ENCODE results near the gene FBXO27. TPM values are rescaled to one million over a fixed set of nuclear protein-coding genes. Genes with fewer than 3 reads are reported as not detected.

Gene FBXO27
- polyA plus RNA-seq, 1 donor: 13.5 TPM

GRCh38 chr19:38975861-38976271 is 56.5 kb downstream of the FBXO27 start:
- Histone ChIP-seq H3K27me3 (ENCODE audit: control insufficient read depth, insufficient read depth, low read length) (no peaks in the 10 kb centered on the region), H3K27ac (ENCODE audit: low read length) (peak overlapping the region; percentile 90), H3K9me3 (ENCODE audit: control insufficient read depth, low read depth, low read length) (peaks cover 5% of the 10 kb centered on the region), H3K4me3 (ENCODE audit: low read length) (peak overlapping the region; percentile 55), H3K36me3 (ENCODE audit: control insufficient read depth, insufficient read depth, low read length) (peaks cover 9% of the 10 kb centered on the region), H3K4me1 (ENCODE audit: control insufficient read depth, insufficient read depth, low read length) (peaks cover 23% of the 10 kb centered on the region)
- WGBS (ENCODE audit: insufficient coverage, low lambda C conversion rate): no CpG with 5 or more reads among the region's 22 CpGs
- DNase-seq: peak; percentile 58 to 90

- H3K36me3 ChIP-seq (ENCODE audit: control insufficient read depth, insufficient read depth, low read length): peaks cover 9% of the 10 kb centered on the region
- no peaks in the 10 kb centered on the region for H3K9me3 ChIP-seq (ENCODE audit: control insufficient read depth, low read depth, low read length)
- peaks cover 23% of the 10 kb centered on the region for H3K4me1 ChIP-seq (ENCODE audit: control insufficient read depth, insufficient read depth, low read length)
- H3K4me3 ChIP-seq (ENCODE audit: low read length): peak within 1 kb of the TSS; percentile 89
- no peaks in the 10 kb centered on the region for H3K27me3 ChIP-seq (ENCODE audit: control insufficient read depth, insufficient read depth, low read length)
- DNase-seq: peak; percentile 67 to 91
- H3K27ac ChIP-seq (ENCODE audit: low read length): peak within 1 kb of the TSS; percentile 100
- WGBS (ENCODE audit: insufficient coverage, low lambda C conversion rate): no CpG with 5 or more reads among the region's 63 CpGs
Measured at GRCh38 chr19:38975214-38975860, 57.0 kb downstream of the FBXO27 start, which contains the start of gene FBXO17. TSS of gene FBXO17 (minus strand) at chr19:38975742. CDS start at chr19:38950319, 25,423 bp downstream.

GRCh38 chr19:38974624-38975213 is 57.6 kb downstream of the FBXO27 start:
- peak overlapping the region; percentile 100 for H3K27ac ChIP-seq (ENCODE audit: low read length)
- no peak for DNase-seq
- H3K4me3 ChIP-seq (ENCODE audit: low read length): peak overlapping the region; percentile 89
- peaks cover 24% of the 10 kb centered on the region for H3K4me1 ChIP-seq (ENCODE audit: control insufficient read depth, insufficient read depth, low read length)
- H3K36me3 ChIP-seq (ENCODE audit: control insufficient read depth, insufficient read depth, low read length): peaks cover 11% of the 10 kb centered on the region
- no peaks in the 10 kb centered on the region for H3K9me3 ChIP-seq (ENCODE audit: control insufficient read depth, low read depth, low read length)
- no peaks in the 10 kb centered on the region for H3K27me3 ChIP-seq (ENCODE audit: control insufficient read depth, insufficient read depth, low read length)
- 28% methylated on average over 5 of the region's 19 CpGs for WGBS (ENCODE audit: insufficient coverage, low lambda C conversion rate)

Other genes with a start within 250 kb of the FBXO27 start
- 3.6 TPM for gene LGALS7B, start 243.3 kb downstream of the FBXO27 start, polyA plus RNA-seq
- 680 TPM for gene LGALS4, start 219.6 kb downstream of the FBXO27 start, polyA plus RNA-seq
- 289 TPM for gene ECH1, start 200.8 kb downstream of the FBXO27 start, polyA plus RNA-seq
- 271 TPM for gene HNRNPL, start 182.6 kb downstream of the FBXO27 start, polyA plus RNA-seq
- gene RINL, start 154.3 kb downstream of the FBXO27 start, polyA plus RNA-seq: 31.8 TPM
- 60.9 TPM for gene SIRT2, start 132.9 kb downstream of the FBXO27 start, polyA plus RNA-seq
- gene NFKBIB, start 132.6 kb downstream of the FBXO27 start, polyA plus RNA-seq: 15.0 TPM
- 1.0 TPM for gene CCER2, start 120.4 kb downstream of the FBXO27 start, polyA plus RNA-seq
- 34.9 TPM for gene SARS2, start 101.8 kb downstream of the FBXO27 start, polyA plus RNA-seq
- 23.5 TPM for gene MRPS12, start 101.6 kb downstream of the FBXO27 start, polyA plus RNA-seq
- 88.6 TPM for gene FBXO17, start 56.8 kb downstream of the FBXO27 start, polyA plus RNA-seq
- gene ACP7, start 51.8 kb upstream of the FBXO27 start, polyA plus RNA-seq: 1.5 TPM
- 59.6 TPM for gene PAK4, start 93.2 kb upstream of the FBXO27 start, polyA plus RNA-seq
- gene NCCRP1, start 164.4 kb upstream of the FBXO27 start, polyA plus RNA-seq: 0.33 TPM
- gene SYCN, start 171.7 kb upstream of the FBXO27 start, polyA plus RNA-seq: not detected
- gene IFNL3, start 212.5 kb upstream of the FBXO27 start, polyA plus RNA-seq: not detected
- 0.04 TPM for gene IFNL4, start 216.3 kb upstream of the FBXO27 start, polyA plus RNA-seq
- not detected for gene IFNL2, start 235.8 kb upstream of the FBXO27 start, polyA plus RNA-seq

Measured in large intestine (tissue), 3 donors.